Fibroblast of lung (primary cell): ENCODE data around the gene TROAP. TPM values are rescaled to one million over a fixed set of nuclear protein-coding genes. Genes with fewer than 3 reads are reported as not detected.
"Not testable (repeated sequence)": the region's sequence is repeated elsewhere in the genome, so short reads cannot be mapped to it uniquely, and the experiment has no call there.

ENCODE experiments used
- DNase-seq, 2 donors: peaks; one replicate each; pipeline versions ENCODE4 v3.0.0 to v3.0.0-alpha.2; 2010; ENCODE audit warnings: low read depth in 2 of 2
- H2AFZ ChIP-seq: 2 replicates; pipeline ENCODE4 v1.5.1; 2012; ENCODE audit warnings: low read length, control low read depth, inconsistent platforms
- H3K27ac ChIP-seq: 2 replicates; pipeline ENCODE4 v1.5.1; 2011; ENCODE audit warnings: low read length, control low read depth; ENCODE audit not compliant: insufficient read depth
- H3K27me3 ChIP-seq: 2 replicates; pipeline ENCODE4 v1.5.1; 2011; ENCODE audit warnings: mild to moderate bottlenecking, low read length; ENCODE audit not compliant: control insufficient read depth, insufficient read depth
- H3K36me3 ChIP-seq: 2 replicates; pipeline ENCODE4 v1.5.1; 2011; ENCODE audit warnings: low read length; ENCODE audit not compliant: control insufficient read depth, insufficient read depth
- H3K4me1 ChIP-seq: 2 replicates; pipeline ENCODE4 v1.5.1; 2011; ENCODE audit warnings: low read length; ENCODE audit not compliant: control insufficient read depth, insufficient read depth; ENCODE audit errors: extremely low read depth
- H3K4me2 ChIP-seq: 2 replicates; pipeline ENCODE4 v1.5.1; 2011; ENCODE audit warnings: low read length, control low read depth; ENCODE audit not compliant: insufficient read depth; ENCODE audit errors: extremely low read depth
- H3K4me3 ChIP-seq, 4 experiments: fragments of 200-600 bp in 1 of 4; sonication (generic) in 1 of 4; replicated peaks in 1 of 4; 2 replicates each; pipeline ENCODE4 v1.5.1; 2011 to 2016; ENCODE audit warnings: low read length in 4 of 4, low read depth in 3 of 4, mild to moderate bottlenecking in 3 of 4, control low read depth in 2 of 4, inconsistent platforms in 1 of 4, mixed read lengths in 1 of 4; ENCODE audit not compliant: insufficient read depth in 1 of 4; ENCODE audit errors: control extremely low read depth in 1 of 4
- H3K79me2 ChIP-seq: 2 replicates; pipeline ENCODE4 v1.5.1; 2012; ENCODE audit warnings: mild to moderate bottlenecking, low read length, inconsistent platforms; ENCODE audit not compliant: control insufficient read depth, insufficient read depth
- H3K9ac ChIP-seq: 2 replicates; pipeline ENCODE4 v1.5.1; 2011; ENCODE audit warnings: mild to moderate bottlenecking, low read length, control low read depth; ENCODE audit not compliant: insufficient read depth
- H3K9me3 ChIP-seq: 2 replicates; pipeline ENCODE4 v1.5.1; 2012; ENCODE audit warnings: low read depth, low read length; ENCODE audit not compliant: control insufficient read depth, insufficient read depth
- H4K20me1 ChIP-seq: 2 replicates; pipeline ENCODE4 v1.5.1; 2011; ENCODE audit warnings: low read length; ENCODE audit not compliant: control insufficient read depth, insufficient read depth; ENCODE audit errors: extremely low read depth
- EZH2 ChIP-seq: IDR thresholded peaks from 2 replicates; pipeline ENCODE4 v1.5.1; 2012; ENCODE audit warnings: low read length, control low read depth, mild to moderate bottlenecking; ENCODE audit errors: missing control alignments
- polyA plus RNA-seq, 2 donors: library from polyadenylated mRNA; depleted of rRNA in 1 of 2; stranded (reverse) in 1 of 2; unstranded in 1 of 2; fragments of >200 nt; gene quantifications; 2 replicates each; pipeline ENCODE4 v1.2.1, GENCODE V29; 2011 to 2012; ENCODE audit warnings: missing spikeins in 1 of 2
- total RNA-seq: library from RNA; depleted of rRNA; stranded (reverse); fragments of >200 nt; gene quantifications from 2 replicates; pipeline ENCODE4 v1.2.1, GENCODE V29; 2014
- TF ChIP-seq, protein P1 (sequence below), 2 donors: IDR thresholded peaks in 1 of 2; conservative IDR thresholded peaks in 1 of 2; 1 replicate in 1 of 2; 2 replicates in 1 of 2; pipeline ENCODE4 v1.5.1; 2011 to 2012; ENCODE audit warnings: low read length in 2 of 2, control low read depth in 1 of 2, inconsistent platforms in 1 of 2, low read depth in 1 of 2, mild to moderate bottlenecking in 1 of 2

TROAP gene
- total and polyA plus RNA-seq, 2 donors (not counting 1 experiment from before 2014, with no cell fraction given): 4.8 to 6.3 TPM

DNA sequence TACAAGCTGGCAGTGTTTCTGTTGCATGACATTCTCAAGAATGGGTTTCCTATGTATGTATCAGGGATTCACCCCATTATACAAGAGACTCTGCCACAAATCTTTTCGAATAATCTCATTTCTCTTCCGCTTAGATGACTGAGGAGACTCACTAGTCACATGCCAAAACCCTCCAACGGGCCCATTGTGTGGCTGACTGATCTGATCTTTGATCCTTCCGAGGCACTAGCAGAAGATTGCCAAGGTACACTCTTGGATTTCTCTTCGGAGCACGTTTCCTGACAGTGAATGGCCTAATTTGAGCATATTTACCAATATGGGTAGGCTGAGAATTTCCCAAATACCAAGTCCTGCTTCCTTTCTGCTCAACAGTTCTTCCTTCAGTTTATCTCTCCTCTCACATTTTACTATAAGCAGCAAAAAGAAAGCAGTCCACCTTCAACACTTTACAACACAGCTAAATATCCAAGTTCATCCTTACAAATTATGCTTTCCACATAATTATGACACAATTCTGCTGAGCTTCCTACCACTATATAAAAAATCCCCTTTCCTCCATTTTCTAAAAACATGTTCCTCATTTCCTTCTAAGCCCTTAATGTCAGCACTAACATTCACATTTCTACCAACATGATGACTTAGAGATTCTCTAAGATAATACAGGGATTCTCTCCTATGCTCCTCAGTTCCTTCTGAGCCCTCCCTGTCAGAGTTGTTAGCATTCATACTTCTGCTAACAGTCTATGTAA is 17.1 kb upstream of the TROAP start:
- no peaks in the 10 kb centered on the region for H3K9me3 ChIP-seq
- no peaks in the 10 kb centered on the region for H3K36me3 ChIP-seq
- TF ChIP-seq, protein P1, sequence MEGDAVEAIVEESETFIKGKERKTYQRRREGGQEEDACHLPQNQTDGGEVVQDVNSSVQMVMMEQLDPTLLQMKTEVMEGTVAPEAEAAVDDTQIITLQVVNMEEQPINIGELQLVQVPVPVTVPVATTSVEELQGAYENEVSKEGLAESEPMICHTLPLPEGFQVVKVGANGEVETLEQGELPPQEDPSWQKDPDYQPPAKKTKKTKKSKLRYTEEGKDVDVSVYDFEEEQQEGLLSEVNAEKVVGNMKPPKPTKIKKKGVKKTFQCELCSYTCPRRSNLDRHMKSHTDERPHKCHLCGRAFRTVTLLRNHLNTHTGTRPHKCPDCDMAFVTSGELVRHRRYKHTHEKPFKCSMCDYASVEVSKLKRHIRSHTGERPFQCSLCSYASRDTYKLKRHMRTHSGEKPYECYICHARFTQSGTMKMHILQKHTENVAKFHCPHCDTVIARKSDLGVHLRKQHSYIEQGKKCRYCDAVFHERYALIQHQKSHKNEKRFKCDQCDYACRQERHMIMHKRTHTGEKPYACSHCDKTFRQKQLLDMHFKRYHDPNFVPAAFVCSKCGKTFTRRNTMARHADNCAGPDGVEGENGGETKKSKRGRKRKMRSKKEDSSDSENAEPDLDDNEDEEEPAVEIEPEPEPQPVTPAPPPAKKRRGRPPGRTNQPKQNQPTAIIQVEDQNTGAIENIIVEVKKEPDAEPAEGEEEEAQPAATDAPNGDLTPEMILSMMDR (conservative IDR thresholded peaks at IDR 0.05 in 1 of 2, IDR thresholded peaks at IDR 0.05 in 1 of 2; ENCODE audit: low read depth in 1 of 2, low read length in 2 of 2): no peak
- no peak for TF ChIP-seq EZH2
- H4K20me1 ChIP-seq: no peaks in the 10 kb centered on the region
- H3K79me2 ChIP-seq: no peaks in the 10 kb centered on the region
- no peaks in the 10 kb centered on the region for H3K4me1 ChIP-seq
- no peak overlapping the region for H3K27ac ChIP-seq
- H3K9ac ChIP-seq: no peak overlapping the region
- H3K27me3 ChIP-seq: peaks cover 5% of the 10 kb centered on the region
- H3K4me3 ChIP-seq: no peak overlapping the region
- no peak overlapping the region for H3K4me2 ChIP-seq
- no peak overlapping the region for H2AFZ ChIP-seq
- no peak for DNase-seq

DNA sequence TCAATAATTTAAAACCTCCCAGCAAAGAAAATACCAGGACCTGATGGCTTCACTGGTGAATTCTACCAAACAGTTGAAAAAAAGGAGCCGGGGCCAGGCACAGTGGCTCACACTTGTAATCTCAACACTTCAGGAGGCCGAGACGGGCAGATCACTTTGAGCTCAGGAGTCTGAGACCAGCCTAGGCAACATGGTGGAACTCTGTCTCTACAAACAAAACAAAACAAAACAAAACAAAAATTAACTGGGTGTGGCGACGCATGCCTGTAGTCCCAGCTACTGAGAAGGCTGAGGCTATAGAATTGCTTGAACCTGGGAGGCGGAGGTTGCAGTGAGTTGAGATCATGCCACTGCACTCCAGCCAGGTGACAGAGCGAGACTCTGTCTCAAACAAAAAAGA is 13.7 kb upstream of the TROAP start:
- H3K9me3 ChIP-seq: no peaks in the 10 kb centered on the region
- H3K27me3 ChIP-seq: peaks cover 3% of the 10 kb centered on the region
- no peaks in the 10 kb centered on the region for H3K79me2 ChIP-seq
- H2AFZ ChIP-seq: no peak overlapping the region
- DNase-seq: no peak
- no peak for TF ChIP-seq EZH2
- TF ChIP-seq, protein P1 (conservative IDR thresholded peaks at IDR 0.05 in 1 of 2, IDR thresholded peaks at IDR 0.05 in 1 of 2; ENCODE audit: low read depth in 1 of 2, low read length in 2 of 2): no peak
- no peaks in the 10 kb centered on the region for H3K4me1 ChIP-seq
- no peak overlapping the region for H3K9ac ChIP-seq
- H3K4me3 ChIP-seq: no peak overlapping the region
- no peak overlapping the region for H3K4me2 ChIP-seq
- no peaks in the 10 kb centered on the region for H4K20me1 ChIP-seq
- H3K36me3 ChIP-seq: no peaks in the 10 kb centered on the region
- no peak overlapping the region for H3K27ac ChIP-seq

DNA sequence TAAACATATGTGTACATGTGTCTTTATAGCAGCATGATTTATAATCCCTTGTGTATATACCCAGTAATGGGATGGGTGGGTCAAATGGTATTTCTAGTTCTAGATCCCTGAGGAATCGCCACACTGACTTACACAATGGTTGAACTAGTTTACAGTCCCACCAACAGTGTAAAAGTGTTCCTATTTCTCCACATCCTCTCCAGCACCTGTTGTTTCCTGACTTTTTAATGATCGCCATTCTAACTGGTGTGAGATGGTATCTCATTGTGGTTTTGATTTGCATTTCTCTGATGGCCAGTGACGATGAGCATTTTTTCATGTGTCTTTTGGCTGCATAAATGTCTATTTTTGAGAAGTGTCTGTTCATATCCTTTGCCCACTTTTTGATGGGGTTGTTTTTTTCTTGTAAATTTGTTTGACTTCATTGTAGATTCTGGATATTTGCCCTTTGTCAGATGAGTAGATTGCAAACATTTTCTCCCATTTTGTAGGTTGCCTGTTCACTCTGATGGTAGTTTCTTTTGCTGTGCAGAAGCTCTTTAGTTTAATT is 12.5 kb upstream of the TROAP start:
- not testable (repeated sequence) for H3K36me3 ChIP-seq, H3K9ac ChIP-seq, H3K27ac ChIP-seq, H3K4me1 ChIP-seq, H3K27me3 ChIP-seq, H3K4me3 ChIP-seq, H2AFZ ChIP-seq, H3K4me2 ChIP-seq, H3K9me3 ChIP-seq, H3K79me2 ChIP-seq, DNase-seq, H4K20me1 ChIP-seq
